Activated CD4-positive, alpha-beta T cell treated with anti-CD3 and anti-CD28 coated beads, Interleukin-2, amount 10 ng/mL, durations not matched to agents 7 days and 5 days (primary cell): ENCODE results near the gene ERMP1. TPM values are rescaled to one million over a fixed set of nuclear protein-coding genes. Genes with fewer than 3 reads are reported as not detected.
"Not testable (repeated sequence)": the region's sequence is repeated elsewhere in the genome, so short reads cannot be mapped to it uniquely, and the experiment has no call there.

Experiments
- CTCF ChIA-PET: fragments of 350-600 bp; sonication (Branson Sonifier 250); formaldehyde crosslinking; loops from one replicate; lab custom pipeline; 2021; ENCODE audit warnings: antibody characterized with exemption; lab: Charles Lee
- POLR2A ChIA-PET: fragments of 350-600 bp; sonication (Branson Sonifier 250); formaldehyde crosslinking; loops from one replicate; lab custom pipeline; 2021; ENCODE audit warnings: antibody characterized with exemption; lab: Charles Lee
- DNase-seq: peaks from one replicate; pipeline ENCODE4 v3.0.0-alpha.2; 2020
- H3K27ac Mint-ChIP-seq: one replicate; pipeline ENCODE4 v1.8.0; 2021; ENCODE audit warnings: mild to moderate bottlenecking, moderate library complexity, mixed read lengths
- H3K27me3 Mint-ChIP-seq: one replicate; pipeline ENCODE4 v1.8.0; 2021; ENCODE audit warnings: mixed read lengths
- H3K36me3 Mint-ChIP-seq: one replicate; pipeline ENCODE4 v1.8.0; 2021; ENCODE audit warnings: low read depth, mixed read lengths
- H3K4me1 Mint-ChIP-seq: one replicate; pipeline ENCODE4 v1.8.0; 2021; ENCODE audit warnings: mixed read lengths
- H3K4me3 Mint-ChIP-seq: one replicate; pipeline ENCODE4 v1.8.0; 2021; ENCODE audit warnings: mild to moderate bottlenecking, moderate library complexity, mixed read lengths
- H3K9me3 Mint-ChIP-seq: one replicate; pipeline ENCODE4 v1.8.0; 2021; ENCODE audit warnings: mixed read lengths
- total RNA-seq, 2 experiments: library from RNA; stranded (reverse); gene quantifications; one replicate each; pipeline ENCODE4 v1.2.3, GENCODE V29; 2021

The ERMP1 gene
- total RNA-seq, 2 experiments from 2014 or later, result 24.2 to 25.1 TPM

DNA sequence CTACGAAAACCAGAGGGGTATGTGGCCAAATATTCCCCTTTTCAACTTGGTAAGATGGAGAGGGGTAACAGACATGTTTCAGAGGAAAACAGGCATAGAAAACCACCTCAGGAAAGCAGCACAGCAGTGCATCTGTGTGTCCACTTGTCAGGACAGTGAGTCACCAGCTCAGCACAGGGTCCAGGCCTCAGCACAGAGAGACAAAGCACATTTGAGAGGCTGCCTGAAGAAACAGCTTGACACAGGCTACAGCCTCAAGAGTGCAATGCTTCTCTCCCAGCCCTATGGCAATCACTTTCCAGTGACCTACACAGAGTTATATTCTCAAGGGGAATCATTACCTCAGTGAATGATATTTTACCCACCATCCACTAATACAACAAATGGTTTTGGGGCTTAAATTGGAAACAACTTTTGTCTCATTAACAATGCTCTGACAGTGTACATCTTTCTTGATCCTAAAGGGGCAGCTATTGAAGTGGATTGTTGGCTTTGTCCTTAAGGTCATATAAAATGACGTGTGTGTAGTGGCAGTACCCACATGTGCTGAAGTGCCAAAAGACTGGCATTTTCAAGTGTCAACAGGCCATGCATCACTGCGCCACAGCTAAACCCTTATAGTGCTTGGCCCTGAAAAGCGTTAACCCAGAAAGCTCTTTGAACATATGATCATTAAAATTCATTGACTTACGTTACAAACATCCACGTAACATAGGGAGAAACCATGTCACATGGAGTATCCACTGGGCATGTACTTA, 46.4 kb downstream of the ERMP1 start:
- CTCF ChIA-PET, result interaction anchor here (1.2 kb wide), 1 partner anchor 16 kb away, joined by 3 read pairs; no protein-coding TSS in a partner anchor

DNA sequence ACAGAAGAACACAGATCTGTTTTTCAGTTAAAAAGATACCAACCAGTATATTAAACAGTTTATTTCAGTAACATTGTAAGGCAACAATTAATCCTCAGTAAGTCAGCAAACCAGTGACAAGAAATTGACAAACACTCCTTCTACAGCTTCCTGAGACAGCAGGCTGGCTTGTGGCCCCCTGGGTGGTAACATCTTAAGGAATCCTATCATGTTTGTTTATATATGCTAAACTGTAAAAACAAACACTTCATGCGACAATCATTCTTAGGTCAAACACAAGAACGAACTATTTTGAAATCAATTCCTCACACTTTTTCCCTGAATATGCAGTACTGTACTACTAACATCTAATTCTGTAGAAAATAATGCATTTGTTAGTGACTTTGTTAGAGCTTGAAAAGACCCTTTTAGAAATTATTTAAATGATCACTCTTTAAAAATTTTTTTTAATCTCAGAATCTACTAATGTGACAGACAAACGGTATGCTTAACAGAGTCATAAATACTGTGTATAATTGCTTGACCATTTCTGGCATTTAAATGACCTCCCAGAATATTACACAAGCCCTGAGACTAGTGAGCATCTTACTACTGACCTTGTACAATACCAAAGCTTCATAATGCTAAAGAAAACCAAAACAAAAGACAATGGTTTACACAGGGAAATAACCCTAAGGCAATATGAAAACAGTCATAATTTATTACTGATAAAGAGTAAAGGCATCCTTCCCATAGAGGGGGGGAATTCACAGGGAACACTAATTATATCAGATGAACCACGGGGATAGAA, 48.2 kb downstream of the ERMP1 start:
- CTCF ChIA-PET, result interaction anchor here (1.2 kb wide), 1 partner anchor 48 kb away, joined by 3 read pairs; the partner anchor contains the start of gene ERMP1

More for the DNA sequence above, 46.4 kb downstream of the ERMP1 start:
- DNase-seq, result no peak
- Mint-ChIP-seq H3K4me3 (no peak overlapping the region), H3K27me3 (no peaks in the 10 kb centered on the region), H3K36me3 (peaks cover 91% of the 10 kb centered on the region), H3K27ac (no peak overlapping the region), H3K9me3 (peaks cover 18% of the 10 kb centered on the region), H3K4me1 (peaks cover 13% of the 10 kb centered on the region)
- POLR2A ChIA-PET, result no interaction called here

DNA sequence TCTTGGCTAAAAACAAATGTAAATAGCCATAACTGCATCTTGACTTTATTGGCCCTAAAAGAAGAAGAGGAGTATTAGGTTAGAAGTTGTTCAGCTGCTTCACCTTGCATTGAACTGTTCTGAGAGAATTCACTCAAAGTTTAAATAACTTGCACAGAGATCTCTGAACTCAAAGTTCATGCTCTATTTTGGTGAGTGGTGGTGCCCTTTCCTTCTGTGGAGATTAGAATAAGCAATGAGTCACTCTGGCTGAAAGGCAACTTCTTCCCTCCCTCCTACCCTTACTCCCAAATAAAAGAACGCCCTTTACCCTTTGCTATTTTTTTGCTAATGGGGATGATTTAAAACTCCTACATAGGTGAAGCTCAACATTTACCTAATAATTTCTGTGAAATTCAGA, 48.9 kb downstream of the ERMP1 start:
- CTCF ChIA-PET, result no interaction called here

More for the DNA sequence above, 48.2 kb downstream of the ERMP1 start:
- Mint-ChIP-seq H3K4me1 (no peaks in the 10 kb centered on the region), H3K36me3 (peaks cover 94% of the 10 kb centered on the region), H3K9me3 (peaks cover 28% of the 10 kb centered on the region), H3K27ac (no peak overlapping the region), H3K4me3 (no peak overlapping the region), H3K27me3 (no peaks in the 10 kb centered on the region)
- POLR2A ChIA-PET, result no interaction called here
- DNase-seq, result no peak

DNA sequence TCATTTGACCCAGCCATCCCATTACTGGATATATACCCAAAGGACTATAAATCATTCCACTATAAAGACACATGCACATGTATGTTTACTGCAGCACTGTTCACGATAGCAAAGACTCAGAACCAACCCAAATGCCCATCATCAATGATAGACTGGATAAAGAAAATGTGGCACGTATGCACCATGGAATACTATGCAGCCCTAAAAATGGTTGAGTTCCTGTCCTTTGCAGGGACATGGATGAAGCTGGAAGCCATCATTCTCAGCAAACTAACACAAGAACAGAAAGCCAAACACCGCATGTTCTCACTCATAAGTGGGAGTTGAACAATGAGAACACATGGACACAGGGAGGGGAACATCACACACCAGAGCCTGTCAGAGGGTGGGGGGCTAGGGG, 49.5 kb downstream of the ERMP1 start:
- DNase-seq, POLR2A ChIA-PET, H3K27ac Mint-ChIP-seq, H3K4me1 Mint-ChIP-seq, H3K27me3 Mint-ChIP-seq, H3K4me3 Mint-ChIP-seq: not testable (repeated sequence)
- CTCF ChIA-PET, result interaction anchor here (0.7 kb wide), 1 partner anchor 329 kb away, joined by 5 read pairs; no protein-coding TSS in a partner anchor
- H3K9me3 Mint-ChIP-seq, result peaks cover 32% of the 10 kb centered on the region
- peaks cover 97% of the 10 kb centered on the region for H3K36me3 Mint-ChIP-seq

More for the DNA sequence above, 48.9 kb downstream of the ERMP1 start:
- Mint-ChIP-seq H3K4me1 (no peaks in the 10 kb centered on the region), H3K36me3 (peaks cover 97% of the 10 kb centered on the region), H3K9me3 (peaks cover 29% of the 10 kb centered on the region), H3K27ac (no peak overlapping the region), H3K27me3 (no peaks in the 10 kb centered on the region), H3K4me3 (no peak overlapping the region)
- DNase-seq, result no peak
- POLR2A ChIA-PET, result no interaction called here

DNA sequence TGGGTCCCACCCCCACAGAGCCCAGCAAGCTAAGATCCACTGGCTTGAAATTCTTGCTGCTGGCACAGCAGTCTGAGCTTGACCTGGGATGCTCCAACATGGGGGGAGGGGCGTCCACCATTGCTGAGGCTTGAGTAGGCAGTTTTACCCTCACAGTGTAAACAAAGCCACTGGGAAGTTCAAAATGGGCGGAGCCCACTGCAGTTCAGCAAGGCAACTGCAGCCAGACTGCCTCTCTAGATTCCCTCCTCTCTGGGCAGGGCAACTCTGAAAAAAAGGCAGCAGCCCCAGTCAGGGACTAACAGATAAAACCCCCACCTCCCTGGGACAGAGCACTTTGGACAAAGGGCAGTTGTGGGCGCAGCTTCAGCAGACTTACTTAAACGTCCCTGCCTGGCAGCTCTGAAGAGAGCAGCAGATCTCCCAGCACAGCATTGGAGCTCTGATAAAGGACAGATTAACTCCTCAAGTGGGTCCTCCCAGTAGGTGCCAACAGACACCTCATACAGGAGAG, 53.2 kb downstream of the ERMP1 start:
- H3K27ac Mint-ChIP-seq, H3K27me3 Mint-ChIP-seq, POLR2A ChIA-PET, DNase-seq, H3K4me3 Mint-ChIP-seq, H3K4me1 Mint-ChIP-seq: not testable (repeated sequence)
- peaks cover 38% of the 10 kb centered on the region for H3K9me3 Mint-ChIP-seq
- H3K36me3 Mint-ChIP-seq, result peaks cover 85% of the 10 kb centered on the region
- CTCF ChIA-PET, result interaction anchor here (0.9 kb wide), 1 partner anchor 77 kb away, joined by 3 read pairs; no protein-coding TSS in a partner anchor

DNA sequence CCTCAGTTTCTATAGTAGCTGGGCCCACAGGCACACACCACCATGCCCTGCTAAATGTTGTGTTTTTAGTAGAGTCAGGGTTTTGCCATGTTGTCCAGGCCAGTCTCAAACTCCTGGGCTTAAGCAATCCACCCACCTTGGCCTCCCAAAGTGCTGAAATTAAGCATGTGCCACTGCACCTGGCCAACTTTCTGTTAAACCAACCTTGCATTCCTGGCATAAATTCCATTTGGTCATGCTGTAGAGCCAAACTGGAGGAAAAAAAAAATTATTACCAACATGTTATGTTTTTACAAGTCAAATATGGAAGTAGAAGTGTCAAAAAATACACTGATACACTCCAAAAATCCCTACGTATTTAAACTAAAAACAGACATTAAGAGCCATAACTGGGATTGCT, 54.1 kb downstream of the ERMP1 start:
- ChIA-PET CTCF (no interaction called here), POLR2A (interaction anchor here (0.7 kb wide), 1 partner anchor 116 kb away, joined by 6 read pairs; no protein-coding TSS in a partner anchor)
- DNase-seq, result no peak
- H3K4me3 Mint-ChIP-seq, result no peak overlapping the region
- no peaks in the 10 kb centered on the region for H3K4me1 Mint-ChIP-seq
- no peaks in the 10 kb centered on the region for H3K27me3 Mint-ChIP-seq
- H3K36me3 Mint-ChIP-seq, result peaks cover 82% of the 10 kb centered on the region
- H3K27ac Mint-ChIP-seq, result no peak overlapping the region
- H3K9me3 Mint-ChIP-seq, result peaks cover 38% of the 10 kb centered on the region

DNA sequence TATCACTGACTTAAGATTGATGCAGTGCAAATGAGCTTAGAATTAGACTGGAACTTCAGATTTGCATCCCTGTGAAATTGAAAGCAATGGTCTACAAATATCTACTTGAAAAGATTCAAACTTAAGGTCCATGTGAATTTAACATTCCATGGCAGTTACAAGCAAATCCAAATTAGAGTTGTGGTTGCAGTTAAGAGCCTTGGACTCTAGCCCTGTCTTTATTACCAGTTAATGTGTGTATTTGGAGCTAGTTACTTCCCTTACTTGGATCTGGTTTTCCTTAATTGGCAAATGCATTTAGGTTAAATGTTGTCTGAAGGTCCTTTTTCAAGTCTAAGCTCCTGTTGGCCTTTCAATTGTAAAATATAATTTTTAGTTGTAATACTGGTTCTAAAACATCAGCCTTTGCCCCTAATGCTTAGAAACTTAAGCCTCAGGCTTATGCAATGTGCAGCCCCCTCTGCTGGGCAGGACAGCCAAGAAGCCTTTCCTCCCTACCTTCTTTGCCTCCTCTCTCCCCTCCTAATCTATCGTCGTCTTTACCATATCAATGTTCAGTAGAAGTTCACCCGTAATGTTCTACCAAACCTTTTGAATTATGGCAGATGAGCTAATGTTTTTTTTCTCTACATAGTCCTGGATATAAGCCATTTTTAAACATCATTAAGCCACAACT, 59.5 kb downstream of the ERMP1 start:
- H3K36me3 Mint-ChIP-seq, result peaks cover 67% of the 10 kb centered on the region
- POLR2A ChIA-PET, result no interaction called here
- H3K27ac Mint-ChIP-seq, result peak overlapping the region; percentile 1
- no peak overlapping the region for H3K4me3 Mint-ChIP-seq
- CTCF ChIA-PET, result interaction anchor here (0.7 to 1.7 kb wide), 3 partner anchors 10 to 59 kb away, joined by 3 to 5 read pairs (median 5); partner anchors contain the start of gene ERMP1
- H3K27me3 Mint-ChIP-seq, result no peaks in the 10 kb centered on the region
- no peak for DNase-seq
- peaks cover 4% of the 10 kb centered on the region for H3K4me1 Mint-ChIP-seq
- peaks cover 7% of the 10 kb centered on the region for H3K9me3 Mint-ChIP-seq

DNA sequence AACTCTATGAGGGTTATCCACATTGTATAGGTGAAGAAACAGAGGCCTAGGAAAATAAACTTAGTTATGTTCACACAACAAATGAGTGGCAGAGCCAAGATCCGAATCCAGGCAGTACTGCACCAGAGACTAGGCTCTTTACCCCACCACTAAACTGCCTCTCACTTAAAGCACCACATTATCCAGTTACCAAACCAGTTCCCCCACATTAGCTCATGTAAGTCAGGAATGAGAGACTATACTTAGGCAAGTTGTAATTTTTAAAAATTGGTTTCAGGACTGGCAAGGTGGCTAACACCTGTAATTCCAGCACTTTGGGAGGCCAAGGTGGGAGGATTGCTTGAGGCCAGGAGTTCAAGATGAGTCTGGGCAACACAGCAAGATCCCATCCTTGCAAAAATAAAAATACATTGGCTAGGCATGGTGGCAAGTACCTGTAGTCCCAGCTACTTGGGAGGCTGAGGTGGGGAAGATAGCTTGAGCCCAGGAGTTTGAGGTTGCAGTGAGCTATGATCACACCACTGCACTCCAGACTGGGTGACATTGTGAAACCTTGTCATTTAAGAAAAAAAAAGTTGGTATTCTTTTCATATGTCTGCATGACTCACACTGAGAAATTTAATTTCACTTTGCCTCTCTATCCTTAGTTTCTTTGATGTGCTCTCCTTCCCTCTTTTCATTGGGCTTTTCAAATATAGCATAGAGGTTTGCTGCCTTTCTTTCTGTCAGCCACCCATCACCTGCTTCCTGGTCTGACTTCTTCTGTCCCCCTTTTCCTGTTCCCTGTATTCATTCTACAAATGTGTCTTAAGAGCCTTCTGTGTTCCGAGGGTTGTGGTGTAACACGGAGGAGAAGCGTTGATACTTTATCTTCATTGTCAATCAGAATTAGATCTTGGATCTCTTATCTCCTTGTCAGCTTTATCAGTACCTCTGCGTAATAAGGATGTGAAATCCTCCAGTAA, 64.7 kb downstream of the ERMP1 start:
- CTCF ChIA-PET, result interaction anchor here (1.0 kb wide), 1 partner anchor 13 kb away, joined by 3 read pairs; no protein-coding TSS in a partner anchor
- Mint-ChIP-seq H3K4me1 (peaks cover 37% of the 10 kb centered on the region), H3K27me3 (no peaks in the 10 kb centered on the region), H3K27ac (peak overlapping the region; percentile 70), H3K36me3 (peaks cover 74% of the 10 kb centered on the region), H3K4me3 (no peak overlapping the region), H3K9me3 (no peaks in the 10 kb centered on the region)
- POLR2A ChIA-PET, result no interaction called here
- no peak for DNase-seq

DNA sequence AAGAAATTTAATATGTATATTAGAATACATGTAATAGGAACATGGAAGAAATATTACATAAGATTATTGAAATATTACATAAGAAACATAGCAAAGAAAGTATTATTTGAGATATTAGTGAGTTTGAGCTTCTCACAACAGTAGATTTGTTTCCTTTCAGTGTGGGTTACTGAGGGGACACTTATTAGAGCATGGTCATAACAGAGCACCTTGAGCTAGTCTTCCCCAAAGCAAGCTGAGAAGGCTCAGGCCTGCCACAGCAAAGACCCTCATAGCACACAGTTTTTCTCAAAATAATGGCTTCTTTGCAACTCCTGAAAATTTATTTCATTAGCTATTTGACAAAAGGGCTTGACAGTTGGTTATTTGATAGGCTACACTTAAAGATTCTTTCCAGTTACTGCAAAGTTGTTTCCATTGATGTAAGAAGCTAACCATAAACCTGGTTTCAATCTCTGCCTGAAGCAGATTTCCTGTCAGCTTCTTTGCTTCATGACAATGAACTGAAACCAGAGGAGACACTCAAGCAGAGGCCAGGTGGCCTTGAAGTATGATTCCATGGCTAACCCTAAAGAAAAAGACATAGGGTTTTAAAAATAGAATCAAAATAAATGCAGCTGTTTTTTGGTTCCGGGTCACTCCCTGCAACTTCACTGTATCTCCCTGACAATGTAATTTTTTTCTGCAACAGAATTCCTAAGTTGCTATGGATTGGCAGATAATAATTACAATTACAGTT, 68.6 kb downstream of the ERMP1 start:
- Mint-ChIP-seq H3K4me3 (no peak overlapping the region), H3K9me3 (no peaks in the 10 kb centered on the region), H3K36me3 (peaks cover 71% of the 10 kb centered on the region), H3K27me3 (no peaks in the 10 kb centered on the region), H3K4me1 (peaks cover 39% of the 10 kb centered on the region), H3K27ac (peak overlapping the region; percentile 68)
- POLR2A ChIA-PET, result no interaction called here
- CTCF ChIA-PET, result interaction anchor here (0.6 to 1.7 kb wide), 8 partner anchors 8 to 1826 kb away, joined by 3 to 7 read pairs (median 4); partner anchors contain the start of gene ERMP1
- DNase-seq, result peak; percentile 23

DNA sequence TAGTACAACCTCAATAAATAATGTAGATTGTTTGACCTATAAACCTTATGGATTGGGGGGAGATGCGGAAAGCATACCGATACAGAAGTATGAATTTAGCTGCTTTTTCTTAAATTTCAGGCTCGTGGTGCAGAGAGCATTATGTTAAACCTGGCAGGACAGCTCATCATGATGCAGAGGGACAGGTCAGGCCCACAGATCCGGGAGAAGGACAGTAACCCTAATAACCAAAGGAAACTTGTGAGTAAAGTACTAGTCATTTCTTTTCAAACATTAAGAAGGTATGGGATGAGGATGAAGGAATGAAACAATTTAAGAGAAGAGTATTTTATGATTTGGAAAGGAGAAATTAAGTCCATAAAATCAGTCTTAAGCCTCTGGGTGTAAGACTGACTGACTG, 70.5 kb downstream of the ERMP1 start:
- Mint-ChIP-seq H3K36me3 (peaks cover 71% of the 10 kb centered on the region), H3K27ac (no peak overlapping the region), H3K4me3 (no peak overlapping the region), H3K27me3 (no peaks in the 10 kb centered on the region), H3K9me3 (no peaks in the 10 kb centered on the region), H3K4me1 (peaks cover 29% of the 10 kb centered on the region)
- DNase-seq, result no peak
- ChIA-PET POLR2A (no interaction called here), CTCF (interaction anchor here (0.7 kb wide), 1 partner anchor 20 kb away, joined by 5 read pairs; no protein-coding TSS in a partner anchor)

DNA sequence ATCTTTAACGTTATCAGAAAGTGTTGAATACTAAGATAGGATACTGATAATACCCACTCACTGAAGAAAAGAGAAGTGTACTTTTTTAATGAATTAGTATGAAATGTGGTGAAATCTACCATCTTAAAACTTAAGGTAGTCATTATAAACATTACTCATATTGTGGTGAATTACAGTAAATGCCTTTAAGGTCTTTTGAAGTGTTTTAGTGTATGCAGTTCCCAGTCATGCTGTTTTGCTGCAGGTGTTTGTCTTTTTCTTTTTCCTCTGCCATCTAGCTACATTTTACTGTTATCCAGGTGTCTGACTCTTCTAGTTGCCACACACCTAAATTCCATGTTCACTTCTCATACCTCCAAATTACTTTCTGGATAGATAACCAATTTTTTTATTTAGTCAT, 72.6 kb downstream of the ERMP1 start:
- POLR2A ChIA-PET, result no interaction called here
- DNase-seq, result no peak
- H3K9me3 Mint-ChIP-seq, result no peaks in the 10 kb centered on the region
- CTCF ChIA-PET, result interaction anchor here (0.7 to 1.5 kb wide), 4 partner anchors 8 to 73 kb away, joined by 3 read pairs; partner anchors contain the start of gene ERMP1
- H3K27ac Mint-ChIP-seq, result peak overlapping the region; percentile 43
- H3K36me3 Mint-ChIP-seq, result peaks cover 60% of the 10 kb centered on the region
- H3K27me3 Mint-ChIP-seq, result no peaks in the 10 kb centered on the region
- peaks cover 22% of the 10 kb centered on the region for H3K4me1 Mint-ChIP-seq
- H3K4me3 Mint-ChIP-seq, result no peak overlapping the region
